Fibroblast of mammary gland (primary cell): ENCODE data around the gene PLTP.

ENCODE experiments used
- DNase-seq: peaks from one replicate; pipeline ENCODE4 v3.0.0-alpha.2; 2010; ENCODE audit warnings: low read depth
- H3K4me3 ChIP-seq: 2 replicates; pipeline ENCODE4 v1.5.1; 2011; ENCODE audit warnings: low read depth, mild to moderate bottlenecking, low read length, moderate library complexity; ENCODE audit not compliant: control insufficient read depth
- TF ChIP-seq, protein P1 (sequence below): conservative IDR thresholded peaks from 2 replicates; pipeline ENCODE4 v1.5.1; 2011; ENCODE audit warnings: low read depth, low read length, inconsistent platforms; ENCODE audit not compliant: control insufficient read depth, insufficient read depth

PLTP gene

DNA sequence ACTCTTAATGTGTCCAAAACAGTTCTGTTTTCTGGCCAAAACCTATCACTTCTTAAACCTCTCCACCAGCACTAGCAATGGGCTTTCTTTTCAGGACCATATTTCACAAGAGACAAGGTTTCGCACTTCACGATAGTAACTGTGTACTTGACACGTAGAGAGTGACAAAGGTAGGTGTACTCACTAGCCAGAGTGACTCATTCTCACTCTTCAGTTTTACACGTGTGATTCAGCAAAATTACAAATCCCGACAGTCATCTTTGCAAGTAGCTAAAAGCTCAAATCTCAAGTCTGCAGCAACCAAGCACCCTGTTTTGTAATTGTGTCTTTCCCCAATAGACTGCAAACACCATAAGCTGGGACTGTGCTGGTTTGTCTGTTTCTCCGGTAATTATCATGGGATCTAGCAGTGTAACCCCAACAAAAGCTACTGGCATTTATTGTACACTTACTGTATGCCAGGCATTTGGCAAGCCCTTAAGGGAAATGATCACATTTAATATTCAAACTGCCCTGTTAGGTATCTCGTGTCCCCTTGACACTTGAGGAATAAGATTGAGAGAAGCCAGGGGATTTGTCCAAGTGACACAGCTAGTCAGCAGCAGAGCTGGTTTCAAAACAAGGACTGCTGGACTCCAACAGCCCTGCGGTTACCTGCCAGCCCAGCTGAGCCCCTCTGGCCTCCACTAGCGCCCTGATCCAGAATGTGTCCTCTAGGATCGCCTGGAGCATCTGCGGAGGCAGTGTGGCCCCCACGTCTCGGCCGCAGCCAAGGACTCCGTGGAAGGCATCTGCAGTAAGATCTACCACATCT lies 32.4 kb upstream of the PLTP start:
- H3K4me3 ChIP-seq, result no peak overlapping the region
- TF ChIP-seq, protein P1, sequence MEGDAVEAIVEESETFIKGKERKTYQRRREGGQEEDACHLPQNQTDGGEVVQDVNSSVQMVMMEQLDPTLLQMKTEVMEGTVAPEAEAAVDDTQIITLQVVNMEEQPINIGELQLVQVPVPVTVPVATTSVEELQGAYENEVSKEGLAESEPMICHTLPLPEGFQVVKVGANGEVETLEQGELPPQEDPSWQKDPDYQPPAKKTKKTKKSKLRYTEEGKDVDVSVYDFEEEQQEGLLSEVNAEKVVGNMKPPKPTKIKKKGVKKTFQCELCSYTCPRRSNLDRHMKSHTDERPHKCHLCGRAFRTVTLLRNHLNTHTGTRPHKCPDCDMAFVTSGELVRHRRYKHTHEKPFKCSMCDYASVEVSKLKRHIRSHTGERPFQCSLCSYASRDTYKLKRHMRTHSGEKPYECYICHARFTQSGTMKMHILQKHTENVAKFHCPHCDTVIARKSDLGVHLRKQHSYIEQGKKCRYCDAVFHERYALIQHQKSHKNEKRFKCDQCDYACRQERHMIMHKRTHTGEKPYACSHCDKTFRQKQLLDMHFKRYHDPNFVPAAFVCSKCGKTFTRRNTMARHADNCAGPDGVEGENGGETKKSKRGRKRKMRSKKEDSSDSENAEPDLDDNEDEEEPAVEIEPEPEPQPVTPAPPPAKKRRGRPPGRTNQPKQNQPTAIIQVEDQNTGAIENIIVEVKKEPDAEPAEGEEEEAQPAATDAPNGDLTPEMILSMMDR, result no peak
- peak; percentile 59 for DNase-seq

DNA sequence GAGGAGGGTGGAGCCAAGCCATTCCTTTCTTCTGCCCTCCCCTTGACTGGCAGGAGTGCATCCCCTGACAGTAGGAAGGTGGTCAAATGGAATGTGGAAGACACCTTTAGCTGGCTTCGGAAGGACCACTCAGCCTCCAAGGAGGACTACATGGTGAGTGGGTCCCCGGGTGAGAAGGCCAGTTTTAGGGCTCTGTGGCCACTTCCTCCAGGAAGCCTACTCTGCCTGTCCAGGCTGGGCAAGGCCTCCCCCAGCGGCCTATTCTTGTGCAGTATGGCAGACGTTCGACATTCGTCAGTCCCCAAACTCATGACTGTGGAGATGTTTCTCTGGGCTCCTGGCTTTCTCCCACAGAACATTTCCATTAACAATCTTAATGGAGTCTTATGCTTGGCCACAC lies 31.7 kb upstream of the PLTP start:
- DNase-seq, result no peak
- no peak overlapping the region for H3K4me3 ChIP-seq
- TF ChIP-seq, protein P1, result no peak

DNA sequence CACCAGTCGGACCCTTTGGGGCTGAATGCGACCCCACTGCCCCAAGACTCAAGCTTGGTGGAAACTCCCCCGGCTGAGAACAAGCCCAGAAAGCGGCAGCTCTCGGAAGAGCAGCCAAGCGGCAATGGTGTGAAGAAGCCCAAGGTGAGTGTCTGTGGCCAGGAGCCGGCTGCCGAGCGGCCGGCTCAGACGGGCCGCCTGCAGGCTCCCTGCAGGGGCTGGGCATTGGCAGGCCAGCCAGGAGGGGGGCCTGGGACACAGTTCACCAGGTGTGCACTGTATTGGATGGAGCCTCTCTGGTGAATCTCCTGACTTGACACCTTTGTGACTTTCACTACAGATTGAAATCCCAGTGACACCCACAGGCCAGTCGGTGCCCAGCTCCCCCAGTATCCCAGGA lies 28.5 kb upstream of the PLTP start:
- TF ChIP-seq, protein P1, result no peak
- no peak overlapping the region for H3K4me3 ChIP-seq
- no peak for DNase-seq

DNA sequence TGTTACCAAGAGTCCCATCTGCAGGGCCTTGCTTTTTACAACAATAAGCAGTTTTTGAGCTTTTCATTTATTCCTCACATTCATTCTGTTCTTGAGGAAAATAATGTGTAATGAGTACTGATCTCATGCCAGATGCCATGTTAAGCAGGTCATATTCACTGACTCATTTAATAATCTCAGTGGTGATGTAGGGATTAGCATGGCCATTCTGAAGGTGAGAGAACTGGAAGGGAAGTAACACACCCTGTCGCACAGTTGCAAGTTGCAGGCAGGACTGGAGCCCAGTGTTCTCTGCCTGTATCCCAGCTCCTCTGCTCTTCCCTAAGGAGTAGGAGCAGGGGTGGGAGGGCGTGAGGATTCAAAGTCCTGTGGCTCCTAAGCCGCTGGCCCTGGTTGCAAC lies 28.1 kb upstream of the PLTP start:
- no peak overlapping the region for H3K4me3 ChIP-seq
- TF ChIP-seq, protein P1, result no peak
- no peak for DNase-seq

GRCh38 chr20:45938727-45939438 lies 26.9 kb upstream of the PLTP start:
- DNase-seq, result no peak
- TF ChIP-seq, protein P1, result no peak
- no peak overlapping the region for H3K4me3 ChIP-seq

DNA sequence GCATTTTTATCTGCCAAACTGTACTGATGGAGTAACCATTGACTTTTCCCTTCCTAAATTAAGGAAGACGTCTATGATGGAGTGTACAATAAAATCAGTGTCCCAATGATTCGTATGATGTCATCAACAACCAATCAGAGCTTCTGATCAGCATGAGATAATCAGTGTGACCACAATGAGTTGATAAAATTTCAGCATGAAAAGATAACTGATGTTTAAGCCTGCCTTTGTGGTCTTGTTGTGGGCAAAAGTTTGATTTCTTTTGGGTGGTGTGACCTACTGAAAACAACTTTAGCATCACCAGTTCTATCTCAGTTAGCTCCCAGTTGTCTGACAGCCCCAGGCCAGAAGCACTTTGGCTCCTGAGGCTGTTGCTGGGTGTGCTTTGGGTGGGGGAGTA lies 25.8 kb upstream of the PLTP start:
- no peak overlapping the region for H3K4me3 ChIP-seq
- TF ChIP-seq, protein P1, result no peak
- peak; percentile 38 for DNase-seq
